Gastrocnemius medialis (tissue), 4 donors: ENCODE results near the gene TMEM235. TPM values are rescaled to one million over a fixed set of nuclear protein-coding genes. Genes with fewer than 3 reads are reported as not detected.

Experiments
- ATAC-seq, 2 donors: fragments of 150-250 bp; one replicate each; pipeline ENCODE4 v1.9.1; 2016
- DNase-seq, 2 donors: peaks; one replicate each; pipeline ENCODE4 v3.0.0-alpha.2; 2019
- H3K27ac ChIP-seq, 4 donors: fragments of 200-600 bp; sonication (generic); 1 replicate in 1 of 4; 2 replicates in 3 of 4; pipeline ENCODE4 v1.5.1; 2016 to 2018; ENCODE audit warnings: mild to moderate bottlenecking in 2 of 4, moderate library complexity in 1 of 4
- H3K27me3 ChIP-seq, 3 donors: fragments of 200-600 bp; sonication (generic) in 2 of 3; 1 replicate in 1 of 3; 2 replicates in 2 of 3; pipeline versions ENCODE4 v1.5.1 to v1.6.0; 2016 to 2019; ENCODE audit warnings: mild to moderate bottlenecking in 1 of 3, moderate library complexity in 1 of 3
- H3K36me3 ChIP-seq, 2 donors: fragments of 200-600 bp; sonication (generic) in 1 of 2; one replicate each; pipeline ENCODE4 v1.5.1; 2017 to 2018
- H3K4me1 ChIP-seq, 2 donors: fragments of 200-600 bp; sonication (generic) in 1 of 2; one replicate each; pipeline ENCODE4 v1.5.1; 2016 to 2017; ENCODE audit warnings: mild to moderate bottlenecking in 2 of 2
- H3K4me3 ChIP-seq, 4 donors: fragments of 200-600 bp; sonication (generic) in 3 of 4; 1 replicate in 1 of 4; 2 replicates in 3 of 4; pipeline ENCODE4 v1.5.1; 2016 to 2019; ENCODE audit warnings: mild to moderate bottlenecking in 2 of 4
- H3K9me3 ChIP-seq, 3 donors: fragments of 200-600 bp; sonication (generic) in 2 of 3; 1 replicate in 1 of 3; 2 replicates in 2 of 3; pipeline ENCODE4 v1.5.1; 2016 to 2019
- POLR2A ChIP-seq, 2 donors: fragments of 450-650 bp; IDR thresholded peaks; one replicate each; pipeline ENCODE4 v1.6.1; 2017; ENCODE audit warnings: antibody characterized with exemption in 2 of 2, mild to moderate bottlenecking in 2 of 2, moderate library complexity in 2 of 2
- in situ Hi-C, 4 donors: fragments of 200-750 bp; cut with MboI; loops; one replicate each; pipeline versions ENCODE4 v1.15.0 to v1.8.0; 2017; ENCODE audit warnings: low sequenced_read_pairs in 4 of 4
- intact Hi-C: fragments of 100-400 bp; cut with DNase I; formaldehyde crosslinking; loops from one replicate; pipeline ENCODE4 v1.15.1; 2023; ENCODE audit warnings: low total_unique reads
- total RNA-seq, 4 donors: library from RNA; depleted of rRNA; stranded (reverse); fragments of >200 nt; gene quantifications; one replicate each; pipeline versions ENCODE4 v1.1.0 to v1.2.3, GENCODE V29; 2016
- TF ChIP-seq, protein P1 (sequence below), 5 experiments: fragments of 450-650 bp in 3 of 5; fragments of 200-600 bp in 2 of 5; sonication (generic) in 2 of 5; IDR thresholded peaks in 4 of 5; conservative IDR thresholded peaks in 1 of 5; 1 replicate in 4 of 5; 2 replicates in 1 of 5; pipeline ENCODE4 v1.5.1; 2016 to 2019; ENCODE audit warnings: antibody characterized with exemption in 5 of 5, mild to moderate bottlenecking in 3 of 5, moderate library complexity in 3 of 5

TMEM235 gene
- total RNA-seq, 4 donors from 2014 or later = not detected

- no peak for TF ChIP-seq POLR2A (IDR thresholded peaks at IDR 0.05)
- TF ChIP-seq, protein P1, sequence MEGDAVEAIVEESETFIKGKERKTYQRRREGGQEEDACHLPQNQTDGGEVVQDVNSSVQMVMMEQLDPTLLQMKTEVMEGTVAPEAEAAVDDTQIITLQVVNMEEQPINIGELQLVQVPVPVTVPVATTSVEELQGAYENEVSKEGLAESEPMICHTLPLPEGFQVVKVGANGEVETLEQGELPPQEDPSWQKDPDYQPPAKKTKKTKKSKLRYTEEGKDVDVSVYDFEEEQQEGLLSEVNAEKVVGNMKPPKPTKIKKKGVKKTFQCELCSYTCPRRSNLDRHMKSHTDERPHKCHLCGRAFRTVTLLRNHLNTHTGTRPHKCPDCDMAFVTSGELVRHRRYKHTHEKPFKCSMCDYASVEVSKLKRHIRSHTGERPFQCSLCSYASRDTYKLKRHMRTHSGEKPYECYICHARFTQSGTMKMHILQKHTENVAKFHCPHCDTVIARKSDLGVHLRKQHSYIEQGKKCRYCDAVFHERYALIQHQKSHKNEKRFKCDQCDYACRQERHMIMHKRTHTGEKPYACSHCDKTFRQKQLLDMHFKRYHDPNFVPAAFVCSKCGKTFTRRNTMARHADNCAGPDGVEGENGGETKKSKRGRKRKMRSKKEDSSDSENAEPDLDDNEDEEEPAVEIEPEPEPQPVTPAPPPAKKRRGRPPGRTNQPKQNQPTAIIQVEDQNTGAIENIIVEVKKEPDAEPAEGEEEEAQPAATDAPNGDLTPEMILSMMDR (IDR thresholded peaks at IDR 0.05 in 4 of 5, conservative IDR thresholded peaks at IDR 0.05 in 1 of 5) = no peak
- DNase-seq (no peak), ATAC-seq (no peak)
- intact Hi-C loops = no loop called here
- H3K4me3 ChIP-seq = no peak overlapping the region
- H3K27me3 ChIP-seq = peaks cover 15 to 20% (median 16%) of the 10 kb centered on the region in 3 donors
- in situ Hi-C loops = no loop called here
- peaks cover 0 to 4% of the 10 kb centered on the region in 2 donors for H3K4me1 ChIP-seq
- no peak overlapping the region for H3K27ac ChIP-seq
- no peaks in the 10 kb centered on the region for H3K9me3 ChIP-seq
- H3K36me3 ChIP-seq = no peaks in the 10 kb centered on the region
These were observed 4.5 kb downstream of the TMEM235 start for GRCh38 chr17:78235885-78236284.

- Histone ChIP-seq H3K9me3 (no peaks in the 10 kb centered on the region), H3K36me3 (no peaks in the 10 kb centered on the region), H3K4me1 (peaks cover 0 to 4% of the 10 kb centered on the region in 2 donors), H3K27ac (no peak overlapping the region), H3K27me3 (peaks cover 8 to 13% (median 10%) of the 10 kb centered on the region in 3 donors), H3K4me3 (no peak overlapping the region)
- intact Hi-C loops = no loop called here
- no peak for ATAC-seq
- no peak for TF ChIP-seq POLR2A (IDR thresholded peaks at IDR 0.05)
- in situ Hi-C loops = no loop called here
- DNase-seq = no peak
These were observed 5.1 kb downstream of the TMEM235 start for GRCh38 chr17:78236362-78237127.

DNA sequence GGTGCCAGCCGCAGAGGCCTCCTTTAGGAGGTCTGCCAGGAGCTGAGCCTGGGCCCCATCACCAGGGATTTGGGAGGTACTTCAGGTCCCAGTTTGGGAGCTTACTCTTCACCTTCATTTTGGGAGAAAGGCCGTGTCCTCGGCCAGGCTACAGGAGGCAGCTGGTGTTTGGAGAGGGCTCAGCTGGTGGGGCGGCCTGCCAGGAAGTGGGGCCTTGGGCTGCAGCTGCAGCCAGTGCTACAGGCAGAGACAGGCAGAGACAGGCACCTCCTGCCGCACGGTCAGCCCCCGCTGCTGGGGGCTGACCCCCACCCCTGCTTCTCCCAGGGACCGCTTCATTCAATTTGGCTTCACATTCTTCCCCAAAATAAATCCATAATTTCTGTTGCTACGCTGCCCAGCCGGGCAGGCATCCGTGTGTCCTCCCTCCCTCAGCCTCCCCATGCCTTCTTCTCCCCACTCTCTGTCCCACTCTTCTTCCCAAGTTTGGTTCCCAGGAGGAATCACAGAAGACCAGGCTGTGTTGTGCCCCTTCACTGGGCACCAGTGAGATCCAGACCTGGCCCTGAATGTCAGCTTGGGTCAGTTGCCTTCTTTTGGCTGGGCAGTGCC, 6.1 kb downstream of the TMEM235 start:
- TF ChIP-seq, protein P1 (IDR thresholded peaks at IDR 0.05 in 4 of 5, conservative IDR thresholded peaks at IDR 0.05 in 1 of 5) = no peak
- no peak for TF ChIP-seq POLR2A (IDR thresholded peaks at IDR 0.05)
- ATAC-seq (no peak), DNase-seq (no peak)
- Histone ChIP-seq H3K4me3 (no peak overlapping the region), H3K4me1 (peaks cover 0 to 4% of the 10 kb centered on the region in 2 donors), H3K9me3 (no peaks in the 10 kb centered on the region), H3K27ac (no peak overlapping the region), H3K27me3 (peaks cover 2 to 6% (median 3%) of the 10 kb centered on the region in 3 donors), H3K36me3 (no peaks in the 10 kb centered on the region)
- in situ Hi-C loops = no loop called here
- intact Hi-C loops = no loop called here

DNA sequence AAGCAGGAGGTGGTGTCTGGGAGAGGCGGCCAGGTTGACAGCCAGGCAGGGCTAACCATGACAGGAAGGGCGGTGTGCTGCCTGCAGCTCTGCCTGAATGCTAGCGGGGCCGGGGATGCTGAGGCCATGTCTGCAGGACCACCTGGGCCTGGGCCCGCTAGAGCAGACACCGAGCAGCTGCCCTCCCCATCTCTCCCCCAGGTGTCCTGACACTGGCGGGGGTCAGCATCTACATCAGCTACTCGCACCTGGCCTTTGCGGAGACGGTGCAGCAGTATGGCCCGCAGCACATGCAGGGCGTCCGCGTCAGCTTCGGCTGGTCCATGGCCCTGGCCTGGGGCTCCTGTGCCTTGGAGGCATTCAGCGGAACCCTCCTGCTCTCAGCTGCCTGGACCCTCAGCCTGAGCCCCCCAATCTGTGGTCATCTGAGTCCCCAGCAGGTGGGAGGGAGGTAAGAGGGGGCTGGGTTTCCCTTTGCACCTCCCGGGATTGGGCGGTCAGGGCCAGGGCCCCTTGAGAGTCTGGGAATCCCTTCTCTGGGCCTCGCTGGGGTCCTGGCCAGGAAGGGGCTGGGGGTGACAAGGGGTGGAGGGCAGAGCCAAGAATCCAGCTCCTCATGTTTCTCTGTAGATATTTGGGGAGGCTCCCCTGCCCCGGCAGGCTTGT, 7.5 kb downstream of the TMEM235 start:
- in situ Hi-C loops = no loop called here
- TF ChIP-seq, protein P1 (IDR thresholded peaks at IDR 0.05 in 4 of 5, conservative IDR thresholded peaks at IDR 0.05 in 1 of 5) = no peak
- no peak for TF ChIP-seq POLR2A (IDR thresholded peaks at IDR 0.05)
- Histone ChIP-seq H3K4me1 (peaks cover 0 to 4% of the 10 kb centered on the region in 2 donors), H3K27me3 (no peaks in the 10 kb centered on the region), H3K27ac (no peak overlapping the region), H3K9me3 (no peaks in the 10 kb centered on the region), H3K4me3 (no peak overlapping the region), H3K36me3 (no peaks in the 10 kb centered on the region)
- DNase-seq (no peak), ATAC-seq (no peak)
- intact Hi-C loops = no loop called here

- DNase-seq = no peak
- no peaks in the 10 kb centered on the region for H3K9me3 ChIP-seq
- no peak overlapping the region for H3K27ac ChIP-seq
- H3K4me1 ChIP-seq = peaks cover 0 to 4% of the 10 kb centered on the region in 2 donors
- H3K27me3 ChIP-seq = no peaks in the 10 kb centered on the region
- no peak for ATAC-seq
- in situ Hi-C loops (no loop called here), intact Hi-C loops (no loop called here)
- no peak overlapping the region for H3K4me3 ChIP-seq
- TF ChIP-seq POLR2A (IDR thresholded peaks at IDR 0.05) = no peak
- TF ChIP-seq, protein P1 (IDR thresholded peaks at IDR 0.05 in 4 of 5, conservative IDR thresholded peaks at IDR 0.05 in 1 of 5) = no peak
- no peaks in the 10 kb centered on the region for H3K36me3 ChIP-seq
These were observed 8.1 kb downstream of the TMEM235 start for GRCh38 chr17:78239489-78239931.
